ENCODE results near the gene UBTF.

DNA sequence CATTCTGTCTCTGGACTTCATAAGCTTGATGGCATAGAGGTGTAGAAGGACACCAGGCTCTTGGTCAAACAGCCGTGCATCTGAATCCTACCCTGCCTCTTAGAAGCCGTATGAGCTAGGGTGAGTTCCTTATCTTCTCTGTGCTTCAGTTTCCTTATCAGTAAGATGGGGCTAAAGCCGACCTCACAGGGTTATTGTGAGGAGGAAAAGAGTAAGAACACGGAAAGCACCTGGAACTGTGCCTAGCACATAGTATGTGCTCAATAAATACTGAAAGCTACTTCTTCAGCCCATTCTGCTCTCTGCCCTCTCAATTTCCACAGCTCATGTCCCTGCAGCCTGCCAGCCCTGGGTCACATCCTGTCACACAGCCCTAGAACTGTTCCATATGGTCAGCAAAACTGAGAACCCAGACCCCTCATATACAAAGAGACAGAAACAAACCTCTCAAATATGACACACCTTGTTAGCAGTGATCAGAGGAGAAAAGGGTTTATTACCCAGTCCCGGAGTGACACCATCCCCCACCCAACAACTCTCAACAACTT lies 17.0 kb upstream of the UBTF start:
- TF ChIP-seq ZNF274 (IDR thresholded peaks at IDR 0.05; ENCODE audit: borderline replicate concordance, extremely low read depth, low read length) (no peak), FOSL1 (IDR thresholded peaks at IDR 0.05; ENCODE audit: insufficient read depth, low read depth, low read length) (no peak), TAF1 (IDR thresholded peaks at IDR 0.05; ENCODE audit: low read depth, low read length) (no peak), GTF2F1 (IDR thresholded peaks at IDR 0.05; ENCODE audit: borderline replicate concordance, low read depth, low read length) (no peak), POLR2AphosphoS5 (IDR thresholded peaks at IDR 0.05; ENCODE audit: low read depth, low read length) (no peak), EZH2 (IDR thresholded peaks at IDR 0.05; ENCODE audit: low read depth, low read length, severe bottlenecking) (no peak), POLR2A (IDR thresholded peaks at IDR 0.05; ENCODE audit: control extremely low read depth in 1 of 2, low read depth in 2 of 2, low read length in 2 of 2) (no peak)
- TF ChIP-seq, protein P1, sequence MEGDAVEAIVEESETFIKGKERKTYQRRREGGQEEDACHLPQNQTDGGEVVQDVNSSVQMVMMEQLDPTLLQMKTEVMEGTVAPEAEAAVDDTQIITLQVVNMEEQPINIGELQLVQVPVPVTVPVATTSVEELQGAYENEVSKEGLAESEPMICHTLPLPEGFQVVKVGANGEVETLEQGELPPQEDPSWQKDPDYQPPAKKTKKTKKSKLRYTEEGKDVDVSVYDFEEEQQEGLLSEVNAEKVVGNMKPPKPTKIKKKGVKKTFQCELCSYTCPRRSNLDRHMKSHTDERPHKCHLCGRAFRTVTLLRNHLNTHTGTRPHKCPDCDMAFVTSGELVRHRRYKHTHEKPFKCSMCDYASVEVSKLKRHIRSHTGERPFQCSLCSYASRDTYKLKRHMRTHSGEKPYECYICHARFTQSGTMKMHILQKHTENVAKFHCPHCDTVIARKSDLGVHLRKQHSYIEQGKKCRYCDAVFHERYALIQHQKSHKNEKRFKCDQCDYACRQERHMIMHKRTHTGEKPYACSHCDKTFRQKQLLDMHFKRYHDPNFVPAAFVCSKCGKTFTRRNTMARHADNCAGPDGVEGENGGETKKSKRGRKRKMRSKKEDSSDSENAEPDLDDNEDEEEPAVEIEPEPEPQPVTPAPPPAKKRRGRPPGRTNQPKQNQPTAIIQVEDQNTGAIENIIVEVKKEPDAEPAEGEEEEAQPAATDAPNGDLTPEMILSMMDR (IDR thresholded peaks at IDR 0.05; ENCODE audit: control extremely low read depth in 1 of 3, insufficient read depth in 1 of 3, low read depth in 1 of 3, low read length in 3 of 3): no peak
- TF ChIP-seq, protein P2, sequence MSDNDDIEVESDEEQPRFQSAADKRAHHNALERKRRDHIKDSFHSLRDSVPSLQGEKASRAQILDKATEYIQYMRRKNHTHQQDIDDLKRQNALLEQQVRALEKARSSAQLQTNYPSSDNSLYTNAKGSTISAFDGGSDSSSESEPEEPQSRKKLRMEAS (IDR thresholded peaks at IDR 0.05): no peak
